B cell (primary cell): ENCODE results near the gene SAT2.

ENCODE experiments used
- EZH2 ChIP-seq: IDR thresholded peaks from 2 replicates; pipeline ENCODE4 v1.6.1; 2012; ENCODE audit warnings: borderline replicate concordance, low read depth, mild to moderate bottlenecking, moderate library complexity, low read length; ENCODE audit not compliant: insufficient read depth, poor library complexity, severe bottlenecking
- TF ChIP-seq, protein P1 (sequence below): fragments of 200-600 bp; IDR thresholded peaks from one replicate; pipeline ENCODE4 v1.8.0; 2022; ENCODE audit warnings: antibody characterized with exemption, mild to moderate bottlenecking

DNA sequence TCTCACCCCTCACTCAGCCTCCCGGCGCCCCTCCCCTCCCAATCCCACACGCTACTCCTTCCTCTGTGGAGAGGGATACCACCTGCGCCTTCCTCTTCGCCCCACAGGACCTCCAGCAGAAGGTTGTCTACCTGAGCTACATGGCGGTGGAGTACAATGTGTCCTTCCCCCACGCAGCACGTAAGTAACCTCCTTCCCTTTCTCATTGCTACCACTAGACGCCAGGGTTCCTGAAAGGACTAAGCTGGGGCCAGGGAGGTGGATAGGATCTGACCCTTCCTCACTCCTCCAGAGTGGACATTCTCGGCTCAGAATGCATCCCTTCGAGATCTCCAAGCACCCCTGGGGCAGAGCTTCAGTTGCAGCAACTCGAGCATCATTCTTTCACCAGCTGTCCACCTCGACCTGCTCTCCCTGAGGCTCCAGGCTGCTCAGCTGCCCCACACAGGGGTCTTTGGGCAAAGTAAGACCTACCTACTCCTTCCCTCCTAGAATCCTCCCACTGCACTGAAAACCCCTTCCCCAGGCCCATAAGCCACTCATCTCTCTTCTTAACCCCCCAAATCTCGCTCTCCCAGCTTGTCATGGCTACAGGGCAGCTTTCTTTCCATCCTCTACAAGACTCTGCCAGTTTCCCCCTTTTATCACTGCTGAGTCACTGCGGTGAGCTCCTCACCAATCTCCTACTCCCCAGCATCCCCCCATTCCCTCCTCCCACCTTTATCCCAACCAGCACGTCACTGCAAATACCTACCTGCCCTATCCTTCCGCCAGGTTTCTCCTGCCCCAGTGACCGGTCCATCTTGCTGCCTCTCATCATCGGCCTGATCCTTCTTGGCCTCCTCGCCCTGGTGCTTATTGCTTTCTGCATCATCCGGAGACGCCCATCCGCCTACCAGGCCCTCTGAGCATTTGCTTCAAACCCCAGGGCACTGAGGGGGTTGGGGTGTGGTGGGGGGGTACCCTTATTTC is 46.7 kb downstream of the SAT2 start:
- TF ChIP-seq, protein P1, sequence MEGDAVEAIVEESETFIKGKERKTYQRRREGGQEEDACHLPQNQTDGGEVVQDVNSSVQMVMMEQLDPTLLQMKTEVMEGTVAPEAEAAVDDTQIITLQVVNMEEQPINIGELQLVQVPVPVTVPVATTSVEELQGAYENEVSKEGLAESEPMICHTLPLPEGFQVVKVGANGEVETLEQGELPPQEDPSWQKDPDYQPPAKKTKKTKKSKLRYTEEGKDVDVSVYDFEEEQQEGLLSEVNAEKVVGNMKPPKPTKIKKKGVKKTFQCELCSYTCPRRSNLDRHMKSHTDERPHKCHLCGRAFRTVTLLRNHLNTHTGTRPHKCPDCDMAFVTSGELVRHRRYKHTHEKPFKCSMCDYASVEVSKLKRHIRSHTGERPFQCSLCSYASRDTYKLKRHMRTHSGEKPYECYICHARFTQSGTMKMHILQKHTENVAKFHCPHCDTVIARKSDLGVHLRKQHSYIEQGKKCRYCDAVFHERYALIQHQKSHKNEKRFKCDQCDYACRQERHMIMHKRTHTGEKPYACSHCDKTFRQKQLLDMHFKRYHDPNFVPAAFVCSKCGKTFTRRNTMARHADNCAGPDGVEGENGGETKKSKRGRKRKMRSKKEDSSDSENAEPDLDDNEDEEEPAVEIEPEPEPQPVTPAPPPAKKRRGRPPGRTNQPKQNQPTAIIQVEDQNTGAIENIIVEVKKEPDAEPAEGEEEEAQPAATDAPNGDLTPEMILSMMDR, result no peak
- no peak for TF ChIP-seq EZH2
